Inflammatory macrophage treated with lipopolysaccharide for 1 hour (primary cell): ENCODE data around the gene SLCO6A1.

Experiments used
- DNase-seq, 2 donors: peaks; one replicate each; pipeline ENCODE4 v3.0.0-alpha.2; 2020 to 2022

SLCO6A1 gene

GRCh38 chr5:102451082-102451481 is 47.7 kb downstream of the SLCO6A1 start:
- no peak for DNase-seq

DNA sequence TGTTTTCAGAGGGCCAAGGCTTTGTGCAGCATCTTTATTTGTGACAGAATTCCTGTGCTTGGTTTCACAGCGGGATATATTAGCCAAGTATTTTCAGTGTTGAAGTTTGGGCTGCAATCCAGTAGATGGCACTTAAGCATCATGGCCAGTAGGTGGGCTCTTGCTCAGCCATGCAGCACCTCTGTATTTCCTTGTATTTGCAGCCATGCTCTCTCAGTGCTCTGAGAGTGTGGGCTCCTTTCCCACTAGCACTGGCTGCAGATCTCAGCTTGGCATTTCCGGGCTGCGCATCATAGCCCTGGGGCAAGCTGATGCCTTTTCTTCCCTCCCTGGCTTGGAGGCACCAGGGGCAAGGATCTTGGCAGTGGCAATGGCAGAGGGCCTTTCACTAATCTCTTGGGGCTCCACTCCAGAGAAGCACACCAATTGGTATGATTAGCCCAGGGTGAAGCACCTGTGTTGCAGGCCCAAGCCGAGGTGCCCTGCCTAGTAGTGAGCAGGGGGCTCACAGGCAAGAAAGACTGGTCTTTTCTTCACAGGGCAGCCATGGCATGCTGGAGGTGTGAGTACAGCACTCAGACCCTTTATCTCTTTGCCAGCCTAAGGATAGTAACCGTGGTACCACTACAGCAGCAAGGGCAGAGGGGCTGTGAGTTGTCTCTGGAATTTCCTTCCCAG is 48.3 kb downstream of the SLCO6A1 start:
- no peak for DNase-seq

DNA sequence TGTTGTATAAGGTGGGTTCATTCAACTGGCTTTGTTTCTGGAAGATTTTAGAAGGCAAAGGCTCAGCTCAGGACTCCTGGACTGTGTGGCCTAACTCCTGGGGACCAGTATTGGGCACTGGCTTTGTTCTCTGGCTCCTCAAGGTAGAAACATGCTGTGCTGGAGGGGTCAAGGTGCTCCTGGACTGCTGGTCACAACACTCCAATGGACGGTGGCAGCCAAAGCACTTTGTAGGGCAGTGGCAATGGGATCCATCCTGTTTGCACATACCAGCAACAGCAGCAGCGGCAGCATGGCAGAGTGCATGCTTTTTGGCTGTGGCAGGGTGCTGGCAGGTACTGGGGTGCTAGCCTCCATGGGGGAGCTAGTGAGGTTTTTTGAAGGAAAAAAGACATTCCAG is 65.3 kb downstream of the SLCO6A1 start:
- no peak for DNase-seq

- DNase-seq, result no peak
Observed at GRCh38 chr5:102421647-102422046, 77.2 kb downstream of the SLCO6A1 start.

GRCh38 chr5:102418531-102418930 is 80.3 kb downstream of the SLCO6A1 start:
- no peak for DNase-seq

- DNase-seq, result no peak
Observed at GRCh38 chr5:102414448-102414847, 84.4 kb downstream of the SLCO6A1 start.

GRCh38 chr5:102388235-102388634 is 110.6 kb downstream of the SLCO6A1 start:
- DNase-seq, result no peak

- no peak for DNase-seq
Observed at GRCh38 chr5:102385365-102385764, 113.4 kb downstream of the SLCO6A1 start.

- DNase-seq, result no peak
Observed at GRCh38 chr5:102380174-102380573, 118.6 kb downstream of the SLCO6A1 start.

DNA sequence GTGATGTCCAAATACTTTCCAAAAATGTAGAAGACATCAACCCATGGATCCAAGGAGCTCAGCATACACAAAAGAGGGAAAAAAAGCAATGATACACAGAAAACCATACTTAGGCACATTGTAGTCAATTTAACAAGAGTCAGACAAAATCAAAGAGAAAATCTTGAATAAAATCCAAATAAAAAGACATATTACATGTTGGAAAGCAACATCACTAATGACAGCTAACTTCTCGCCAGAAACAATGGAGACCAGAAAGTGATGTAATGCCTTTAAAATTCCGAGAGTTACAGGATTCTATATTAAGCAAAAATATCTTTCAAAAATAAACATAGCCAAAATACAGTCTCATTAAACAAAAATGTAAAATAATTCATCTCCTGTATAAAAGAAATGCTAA is 122.9 kb downstream of the SLCO6A1 start:
- DNase-seq, result no peak

GRCh38 chr5:102375272-102375671 is 123.5 kb downstream of the SLCO6A1 start:
- DNase-seq, result no peak

GRCh38 chr5:102368392-102368791 is 130.4 kb downstream of the SLCO6A1 start:
- DNase-seq, result no peak

DNA sequence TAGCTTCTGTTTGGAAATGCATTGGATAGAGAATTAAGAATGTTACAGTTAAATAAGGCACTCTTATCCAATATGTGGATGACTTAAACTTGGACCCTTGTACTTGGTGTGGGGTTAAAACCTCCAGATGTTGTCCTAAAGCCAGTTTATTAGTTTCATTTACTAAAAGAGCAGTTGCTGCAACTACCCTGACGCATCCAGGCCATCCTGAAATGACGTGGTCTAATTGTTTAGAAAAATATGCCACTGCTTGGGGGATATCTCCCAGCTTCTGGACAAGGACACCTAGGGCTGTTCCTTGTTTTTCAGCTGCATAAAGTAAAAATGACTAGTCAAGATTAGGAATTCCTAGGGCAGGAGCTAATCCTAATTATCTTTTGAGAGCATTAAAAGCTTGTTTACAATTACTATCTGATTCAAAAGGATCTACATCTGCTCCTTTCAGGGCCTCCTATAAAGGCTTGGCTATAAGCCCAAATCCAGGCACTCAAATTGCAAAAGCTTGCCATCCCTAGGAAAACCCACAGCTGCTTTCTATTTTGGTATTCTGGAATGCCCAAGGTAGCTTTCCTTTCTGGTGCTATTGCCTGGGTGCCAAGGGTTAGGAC is 157.0 kb downstream of the SLCO6A1 start:
- DNase-seq, result no peak

DNA sequence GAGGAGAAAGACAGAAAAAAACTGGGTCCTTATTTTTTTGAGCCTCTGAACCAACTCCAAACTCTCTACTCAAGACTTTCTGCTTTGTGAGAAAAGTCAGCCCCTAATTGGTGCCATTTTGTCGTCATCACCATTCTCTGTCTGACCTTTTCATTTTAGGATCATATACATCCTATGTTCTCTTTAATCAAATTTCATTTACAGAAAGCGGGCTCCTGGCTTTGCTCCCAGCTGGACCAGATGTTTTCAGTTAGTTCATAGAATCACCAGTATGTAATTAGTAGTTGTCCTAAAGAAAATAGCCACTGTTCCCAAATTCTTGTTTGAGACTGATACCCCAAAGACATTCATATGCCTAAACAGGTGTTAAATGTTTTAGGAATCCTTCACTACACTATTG is 174.1 kb downstream of the SLCO6A1 start:
- no peak for DNase-seq
